ENCODE results near the gene C16orf92. TPM values are rescaled to one million over a fixed set of nuclear protein-coding genes. Genes with fewer than 3 reads are reported as not detected.

C16orf92 gene
- total RNA-seq, 1 experiment from 2014 or later = not detected

- Mint-ChIP-seq H3K27ac (peak overlapping the region; percentile 74; the same call in 1 of the 2 replicates), H3K27me3 (ENCODE audit: low read depth) (no peaks in the 10 kb centered on the region), H3K4me1 (0 out of 2 replicates have a peak, but pooled peaks cover under 1% of the 10 kb centered on the region), H3K9me3 (no peaks in the 10 kb centered on the region), H3K36me3 (peaks cover 40% of the 10 kb centered on the region), H3K4me3 (no peak overlapping the region)
- CTCF ChIA-PET = interaction anchor here (0.5 to 1.7 kb wide), 3 partner anchors 16 to 43 kb away, joined by 3 to 9 read pairs (median 3); no protein-coding TSS in a partner anchor
- TF ChIP-seq GTF2I (CRISPR knock-in tag; conservative IDR thresholded peaks at IDR 0.05) = no peak
- no peak for TF ChIP-seq ZNF671 (CRISPR knock-in tag; IDR thresholded peaks at IDR 0.05)
- no peak for TF ChIP-seq JAZF1 (CRISPR knock-in tag; IDR thresholded peaks at IDR 0.05)
- no peak for TF ChIP-seq HMGXB4 (CRISPR knock-in tag; IDR thresholded peaks at IDR 0.05)
- no peak for TF ChIP-seq ZNF138 (CRISPR knock-in tag; conservative IDR thresholded peaks at IDR 0.05)
- TF ChIP-seq NFE2L1 (CRISPR knock-in tag; IDR thresholded peaks at IDR 0.05) = no peak
- no peak for TF ChIP-seq GABPB1 (CRISPR knock-in tag; IDR thresholded peaks at IDR 0.05)
- no peak for TF ChIP-seq CBFB (CRISPR knock-in tag; IDR thresholded peaks at IDR 0.05; ENCODE audit: low read depth)
- TF ChIP-seq ZNF219 (CRISPR knock-in tag; IDR thresholded peaks at IDR 0.05; ENCODE audit: borderline replicate concordance) = no peak
- no peak for ATAC-seq
- POLR2A ChIA-PET = no interaction called here
- DNase-seq (ENCODE audit: low spot score) = no peak
Observed at GRCh38 chr16:29989111-29989858, 33.7 kb upstream of the C16orf92 start.

- TF ChIP-seq ATF2 (CRISPR knock-in tag; IDR thresholded peaks at IDR 0.05; ENCODE audit: borderline replicate concordance, low read depth) = no peak
- TF ChIP-seq USF1 (CRISPR knock-in tag; IDR thresholded peaks at IDR 0.05) = no peak
- TF ChIP-seq TCF7 (CRISPR knock-in tag; IDR thresholded peaks at IDR 0.05; ENCODE audit: low read depth) = no peak
- no peak for TF ChIP-seq EMX1 (CRISPR knock-in tag; IDR thresholded peaks at IDR 0.05)
- no peak for TF ChIP-seq RORB (CRISPR knock-in tag; IDR thresholded peaks at IDR 0.05)
- TF ChIP-seq ELF4 (CRISPR knock-in tag; IDR thresholded peaks at IDR 0.05; ENCODE audit: low read depth) = no peak
- no peak for TF ChIP-seq ZNF232 (CRISPR knock-in tag; IDR thresholded peaks at IDR 0.05)
- no peak for TF ChIP-seq GABPB1 (CRISPR knock-in tag; IDR thresholded peaks at IDR 0.05)
- TF ChIP-seq GRHL2 (CRISPR knock-in tag; IDR thresholded peaks at IDR 0.05; ENCODE audit: insufficient replicate concordance, severe bottlenecking) = no peak
- TF ChIP-seq MYBL2 (CRISPR knock-in tag; IDR thresholded peaks at IDR 0.05) = no peak
- no peak for TF ChIP-seq AFF4 (CRISPR knock-in tag; IDR thresholded peaks at IDR 0.05; ENCODE audit: borderline replicate concordance)
- no peak for TF ChIP-seq ZBTB21 (CRISPR knock-in tag; IDR thresholded peaks at IDR 0.05; ENCODE audit: borderline replicate concordance)
- no peak for TF ChIP-seq TEAD4 (CRISPR knock-in tag; IDR thresholded peaks at IDR 0.05)
- no peak for TF ChIP-seq FOXJ3 (CRISPR knock-in tag; IDR thresholded peaks at IDR 0.05; ENCODE audit: borderline replicate concordance)
- no peak for TF ChIP-seq ETV6 (CRISPR knock-in tag; IDR thresholded peaks at IDR 0.05)
- no peak for TF ChIP-seq FOXK1 (CRISPR knock-in tag; IDR thresholded peaks at IDR 0.05)
- CTCF ChIA-PET = interaction anchor here (1.7 to 2.2 kb wide), 2 partner anchors 11 to 42 kb away, joined by 9 read pairs; no protein-coding TSS in a partner anchor
- ATAC-seq = no peak
- Mint-ChIP-seq H3K27me3 (ENCODE audit: low read depth) (no peaks in the 10 kb centered on the region), H3K9me3 (no peaks in the 10 kb centered on the region), H3K27ac (no peak overlapping the region), H3K4me1 (peaks cover 7% of the 10 kb centered on the region; the same call in 1 of the 2 replicates), H3K4me3 (no peak overlapping the region), H3K36me3 (peaks cover 33% of the 10 kb centered on the region)
- POLR2A ChIA-PET = interaction anchor here (0.7 kb wide), 1 partner anchor 14 kb away, joined by 3 read pairs; no protein-coding TSS in a partner anchor
- DNase-seq (ENCODE audit: low spot score) = no peak
Observed at GRCh38 chr16:29990034-29990433, 33.0 kb upstream of the C16orf92 start.
